Measurements from ENCODE around the gene HYI.

Gene HYI

GRCh38 chr1:43455213-43455889 is 1.6 kb upstream of the HYI start:
- peaks cover 24% of the 10 kb centered on the region for H3K4me1 Mint-ChIP-seq

GRCh38 chr1:43454270-43455011 is 710 bp upstream of the HYI start:
- Mint-ChIP-seq H3K27me3 (ENCODE audit: low read depth) (no peaks in the 10 kb centered on the region), H3K36me3 (ENCODE audit: low read depth) (peaks cover 30% of the 10 kb centered on the region), H3K9me3 (peaks cover 16% of the 10 kb centered on the region), H3K27ac (peak overlapping the region; percentile 98 to 99 (median 98)), H3K4me1 (peaks cover 24% of the 10 kb centered on the region), H3K4me3 (peak overlapping the region; percentile 84 to 95 (median 92))
- TF ChIP-seq CTCF (IDR thresholded peaks at IDR 0.05; ENCODE audit: unreplicated experiment in 3 of 3) = no peak

More at GRCh38 chr1:43455213-43455889, 1.6 kb upstream of the HYI start:
- peak overlapping the region in 2 of 3 experiments; percentile 77 to 98 for H3K27ac Mint-ChIP-seq
- peaks cover 22% of the 10 kb centered on the region for H3K36me3 Mint-ChIP-seq (ENCODE audit: low read depth)
- H3K9me3 Mint-ChIP-seq = peaks cover 21% of the 10 kb centered on the region
- H3K27me3 Mint-ChIP-seq (ENCODE audit: low read depth) = no peaks in the 10 kb centered on the region
- TF ChIP-seq CTCF (IDR thresholded peaks at IDR 0.05; ENCODE audit: unreplicated experiment in 3 of 3) = no peak
- peak overlapping the region; percentile 56 to 75 (median 56) for H3K4me3 Mint-ChIP-seq

GRCh38 chr1:43452789-43453441 is 816 bp downstream of the HYI start:
- Mint-ChIP-seq H3K4me1 (peaks cover 24% of the 10 kb centered on the region), H3K36me3 (ENCODE audit: low read depth) (peaks cover 38% of the 10 kb centered on the region), H3K9me3 (peaks cover 8% of the 10 kb centered on the region), H3K27me3 (ENCODE audit: low read depth) (no peaks in the 10 kb centered on the region), H3K27ac (peak overlapping the region; percentile 61 to 95 (median 92)), H3K4me3 (peak overlapping the region; percentile 78 to 92 (median 85))
- no peak for TF ChIP-seq CTCF (IDR thresholded peaks at IDR 0.05; ENCODE audit: unreplicated experiment in 3 of 3)

GRCh38 chr1:43451701-43452532 is 1.8 kb downstream of the HYI start:
- Mint-ChIP-seq H3K27me3 (ENCODE audit: low read depth) (no peaks in the 10 kb centered on the region), H3K9me3 (peaks cover 5% of the 10 kb centered on the region), H3K27ac (peak overlapping the region; percentile 61 to 95 (median 92)), H3K4me3 (peak overlapping the region; percentile 78 to 92 (median 85)), H3K4me1 (peaks cover 24% of the 10 kb centered on the region), H3K36me3 (ENCODE audit: low read depth) (peaks cover 48% of the 10 kb centered on the region)
- TF ChIP-seq CTCF (IDR thresholded peaks at IDR 0.05; ENCODE audit: unreplicated experiment in 3 of 3) = no peak

GRCh38 chr1:43451157-43451591 is 2.6 kb downstream of the HYI start:
- H3K27me3 Mint-ChIP-seq (ENCODE audit: low read depth) = no peaks in the 10 kb centered on the region
- peaks cover 56% of the 10 kb centered on the region for H3K36me3 Mint-ChIP-seq (ENCODE audit: low read depth)
- H3K4me1 Mint-ChIP-seq = peaks cover 24% of the 10 kb centered on the region
- TF ChIP-seq CTCF (IDR thresholded peaks at IDR 0.05; ENCODE audit: unreplicated experiment in 3 of 3) = no peak
- peaks cover 5% of the 10 kb centered on the region for H3K9me3 Mint-ChIP-seq
- H3K4me3 Mint-ChIP-seq = no peak overlapping the region
- H3K27ac Mint-ChIP-seq = no peak overlapping the region
